Type B pancreatic cell (in vitro differentiated cells): ENCODE results near the gene ESR1. TPM values are rescaled to one million over a fixed set of nuclear protein-coding genes. Genes with fewer than 3 reads are reported as not detected.
"Not testable (repeated sequence)": the region's sequence is repeated elsewhere in the genome, so short reads cannot be mapped to it uniquely, and the experiment has no call there.

Experiments
- DNase-seq: peaks from one replicate; pipeline ENCODE4 v3.0.0; 2021; ENCODE audit warnings: mixed read lengths; ENCODE audit not compliant: unreplicated experiment; ENCODE audit errors: extremely low spot score
- H3K27ac Mint-ChIP-seq: 2 replicates; pipeline ENCODE4 v1.8.0; 2021; ENCODE audit warnings: mild to moderate bottlenecking, mixed read lengths
- H3K27me3 Mint-ChIP-seq: 2 replicates; pipeline ENCODE4 v1.8.0; 2021; ENCODE audit warnings: mixed read lengths
- H3K36me3 Mint-ChIP-seq: 2 replicates; pipeline ENCODE4 v1.8.0; 2021; ENCODE audit warnings: mixed read lengths
- H3K4me1 Mint-ChIP-seq: one replicate; pipeline ENCODE4 v1.8.0; 2021; ENCODE audit warnings: mixed read lengths; ENCODE audit not compliant: unreplicated experiment
- H3K4me3 Mint-ChIP-seq: 2 replicates; pipeline ENCODE4 v1.8.0; 2021; ENCODE audit warnings: mild to moderate bottlenecking, mixed read lengths
- H3K9me3 Mint-ChIP-seq: 2 replicates; pipeline ENCODE4 v1.8.0; 2021; ENCODE audit warnings: mixed read lengths
- CTCF ChIP-seq: fragments of 200-600 bp; sonication (generic); conservative IDR thresholded peaks from 2 replicates; pipeline ENCODE4 v1.5.0; 2021; ENCODE audit warnings: antibody characterized with exemption, mild to moderate bottlenecking
- total RNA-seq: library from RNA; stranded (reverse); gene quantifications from 2 replicates; pipeline ENCODE4 v1.2.1, GENCODE V29; 2021; ENCODE audit warnings: low replicate concordance

ESR1 gene
- total RNA-seq, 1 donor from 2014 or later: 0.24 TPM

- H3K36me3 Mint-ChIP-seq: no peaks in the 10 kb centered on the region
- H3K4me1 Mint-ChIP-seq: no peaks in the 10 kb centered on the region
- no peak for TF ChIP-seq CTCF
- H3K9me3 Mint-ChIP-seq: peaks cover 5% of the 10 kb centered on the region
- no peak overlapping the region for H3K4me3 Mint-ChIP-seq
- H3K27me3 Mint-ChIP-seq: no peaks in the 10 kb centered on the region
- DNase-seq: no peak
- no peak overlapping the region for H3K27ac Mint-ChIP-seq
Measured at GRCh38 chr6:152070556-152070955, 263.1 kb downstream of the ESR1 start.

GRCh38 chr6:152071318-152071717 lies 263.8 kb downstream of the ESR1 start:
- Mint-ChIP-seq H3K4me1 (no peaks in the 10 kb centered on the region), H3K9me3 (peaks cover 5% of the 10 kb centered on the region), H3K27ac (no peak overlapping the region), H3K4me3 (no peak overlapping the region), H3K36me3 (no peaks in the 10 kb centered on the region), H3K27me3 (no peaks in the 10 kb centered on the region)
- TF ChIP-seq CTCF: no peak
- DNase-seq: no peak

- DNase-seq: no peak
- Mint-ChIP-seq H3K4me1 (no peaks in the 10 kb centered on the region), H3K27ac (no peak overlapping the region), H3K36me3 (no peaks in the 10 kb centered on the region), H3K4me3 (no peak overlapping the region), H3K9me3 (peaks cover 5% of the 10 kb centered on the region), H3K27me3 (no peaks in the 10 kb centered on the region)
- TF ChIP-seq CTCF: no peak
Measured at GRCh38 chr6:152071843-152072242, 264.4 kb downstream of the ESR1 start.

GRCh38 chr6:152076242-152076641 lies 268.8 kb downstream of the ESR1 start:
- DNase-seq, H3K4me1 Mint-ChIP-seq, H3K9me3 Mint-ChIP-seq, H3K27me3 Mint-ChIP-seq, H3K4me3 Mint-ChIP-seq, H3K27ac Mint-ChIP-seq, H3K36me3 Mint-ChIP-seq: not testable (repeated sequence)

GRCh38 chr6:152078001-152078400 lies 270.5 kb downstream of the ESR1 start:
- Mint-ChIP-seq H3K27me3 (peaks cover 11% of the 10 kb centered on the region), H3K4me1 (no peaks in the 10 kb centered on the region), H3K9me3 (peaks cover 5% of the 10 kb centered on the region), H3K36me3 (no peaks in the 10 kb centered on the region), H3K4me3 (no peak overlapping the region), H3K27ac (no peak overlapping the region)
- DNase-seq: no peak
- TF ChIP-seq CTCF: no peak

GRCh38 chr6:152078804-152079203 lies 271.3 kb downstream of the ESR1 start:
- H3K36me3 Mint-ChIP-seq: no peaks in the 10 kb centered on the region
- TF ChIP-seq CTCF: peak; percentile 34
- no peaks in the 10 kb centered on the region for H3K4me1 Mint-ChIP-seq
- no peak overlapping the region for H3K27ac Mint-ChIP-seq
- DNase-seq: no peak
- no peak overlapping the region for H3K4me3 Mint-ChIP-seq
- peaks cover 5% of the 10 kb centered on the region for H3K9me3 Mint-ChIP-seq
- H3K27me3 Mint-ChIP-seq: peaks cover 11% of the 10 kb centered on the region
